Measurements from ENCODE around the gene STK11.

STK11 gene

DNA sequence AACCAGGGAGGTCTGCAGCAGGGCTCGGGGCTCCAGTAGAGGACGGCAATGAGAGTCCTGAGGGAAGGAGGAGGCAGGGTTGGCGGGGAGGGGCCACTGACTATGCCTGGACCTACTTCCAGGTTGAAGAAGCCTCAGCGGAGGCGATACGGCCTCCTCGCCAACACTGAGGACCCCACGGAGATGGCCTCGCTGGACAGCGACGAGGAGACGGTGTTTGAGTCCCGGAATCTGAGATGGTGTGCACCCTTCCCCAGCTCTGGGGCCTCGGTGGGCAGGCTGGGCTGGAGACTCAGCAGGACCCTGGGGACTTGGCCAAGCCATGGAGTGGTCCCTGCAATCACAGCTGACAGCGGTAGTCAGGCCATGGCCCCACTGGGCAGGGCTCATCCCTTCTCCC lies 71.5 kb downstream of the STK11 start:
- TF ChIP-seq, protein P1, sequence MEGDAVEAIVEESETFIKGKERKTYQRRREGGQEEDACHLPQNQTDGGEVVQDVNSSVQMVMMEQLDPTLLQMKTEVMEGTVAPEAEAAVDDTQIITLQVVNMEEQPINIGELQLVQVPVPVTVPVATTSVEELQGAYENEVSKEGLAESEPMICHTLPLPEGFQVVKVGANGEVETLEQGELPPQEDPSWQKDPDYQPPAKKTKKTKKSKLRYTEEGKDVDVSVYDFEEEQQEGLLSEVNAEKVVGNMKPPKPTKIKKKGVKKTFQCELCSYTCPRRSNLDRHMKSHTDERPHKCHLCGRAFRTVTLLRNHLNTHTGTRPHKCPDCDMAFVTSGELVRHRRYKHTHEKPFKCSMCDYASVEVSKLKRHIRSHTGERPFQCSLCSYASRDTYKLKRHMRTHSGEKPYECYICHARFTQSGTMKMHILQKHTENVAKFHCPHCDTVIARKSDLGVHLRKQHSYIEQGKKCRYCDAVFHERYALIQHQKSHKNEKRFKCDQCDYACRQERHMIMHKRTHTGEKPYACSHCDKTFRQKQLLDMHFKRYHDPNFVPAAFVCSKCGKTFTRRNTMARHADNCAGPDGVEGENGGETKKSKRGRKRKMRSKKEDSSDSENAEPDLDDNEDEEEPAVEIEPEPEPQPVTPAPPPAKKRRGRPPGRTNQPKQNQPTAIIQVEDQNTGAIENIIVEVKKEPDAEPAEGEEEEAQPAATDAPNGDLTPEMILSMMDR (IDR thresholded peaks at IDR 0.05; ENCODE audit: borderline replicate concordance, control extremely low read depth, extremely low read depth, insufficient read depth, missing control alignments) = no peak
- DNase-seq (ENCODE audit: low spot score) = no peak
- in situ Hi-C loops (cut with MboI; ENCODE audit: low sequenced_read_pairs, unreplicated experiment) = no loop called here
